Endothelial cell (in vitro differentiated cells): ENCODE data around the gene HDAC9. TPM values are rescaled to one million over a fixed set of nuclear protein-coding genes. Genes with fewer than 3 reads are reported as not detected.

Source experiments
- DNase-seq: peaks from one replicate; pipeline ENCODE4 v3.0.0; 2021; ENCODE audit warnings: low spot score
- H3K27ac Mint-ChIP-seq: one replicate; pipeline ENCODE4 v1.8.0; 2021; ENCODE audit warnings: mixed read lengths, inconsistent platforms; ENCODE audit not compliant: unreplicated experiment
- H3K27me3 Mint-ChIP-seq: one replicate; pipeline ENCODE4 v1.8.0; 2021; ENCODE audit warnings: mild to moderate bottlenecking, moderate library complexity, mixed read lengths, inconsistent platforms; ENCODE audit not compliant: unreplicated experiment
- H3K36me3 Mint-ChIP-seq: one replicate; pipeline ENCODE4 v1.8.0; 2021; ENCODE audit warnings: mild to moderate bottlenecking, low read depth, mixed read lengths, inconsistent platforms; ENCODE audit not compliant: unreplicated experiment
- H3K4me1 Mint-ChIP-seq: one replicate; pipeline ENCODE4 v1.8.0; 2021; ENCODE audit warnings: mild to moderate bottlenecking, mixed read lengths, inconsistent platforms; ENCODE audit not compliant: unreplicated experiment
- H3K4me3 Mint-ChIP-seq: one replicate; pipeline ENCODE4 v1.8.0; 2021; ENCODE audit warnings: mild to moderate bottlenecking, mixed read lengths, inconsistent platforms; ENCODE audit not compliant: unreplicated experiment
- H3K9me3 Mint-ChIP-seq: one replicate; pipeline ENCODE4 v1.8.0; 2021; ENCODE audit warnings: mixed read lengths, inconsistent platforms; ENCODE audit not compliant: unreplicated experiment
- CTCF ChIP-seq: fragments of 200-600 bp; sonication (generic); IDR thresholded peaks from one replicate; pipeline ENCODE4 v1.5.0; 2021; ENCODE audit warnings: antibody characterized with exemption; ENCODE audit not compliant: unreplicated experiment
- total RNA-seq: library from RNA; stranded (reverse); fragmentation: NEBNext Ultra II Directional; extraction: Animal tissue kit (Norgen Biotek cat#: 25700); gene quantifications from one replicate; pipeline ENCODE4 v1.2.1, GENCODE V29; 2021; ENCODE audit not compliant: unreplicated experiment

HDAC9 gene
- total RNA-seq, 1 donor from 2014 or later, result 1.2 TPM

- DNase-seq, result no peak
- no peaks in the 10 kb centered on the region for H3K9me3 Mint-ChIP-seq
- H3K4me1 Mint-ChIP-seq, result no peaks in the 10 kb centered on the region
- no peak for TF ChIP-seq CTCF
- H3K4me3 Mint-ChIP-seq, result no peak overlapping the region
- H3K27ac Mint-ChIP-seq, result no peak overlapping the region
- no peaks in the 10 kb centered on the region for H3K36me3 Mint-ChIP-seq
- no peaks in the 10 kb centered on the region for H3K27me3 Mint-ChIP-seq
Measured at GRCh38 chr7:18458830-18459229, 36.7 kb upstream of the HDAC9 start.

- H3K9me3 Mint-ChIP-seq, result no peaks in the 10 kb centered on the region
- no peak overlapping the region for H3K4me3 Mint-ChIP-seq
- H3K4me1 Mint-ChIP-seq, result no peaks in the 10 kb centered on the region
- no peak overlapping the region for H3K27ac Mint-ChIP-seq
- no peaks in the 10 kb centered on the region for H3K27me3 Mint-ChIP-seq
- H3K36me3 Mint-ChIP-seq, result no peaks in the 10 kb centered on the region
- no peak for TF ChIP-seq CTCF
- no peak for DNase-seq
Measured at GRCh38 chr7:18459484-18460245, 35.9 kb upstream of the HDAC9 start.

GRCh38 chr7:18461785-18462467 is 33.6 kb upstream of the HDAC9 start:
- Mint-ChIP-seq H3K27me3 (no peaks in the 10 kb centered on the region), H3K9me3 (no peaks in the 10 kb centered on the region), H3K4me1 (no peaks in the 10 kb centered on the region), H3K4me3 (no peak overlapping the region), H3K36me3 (no peaks in the 10 kb centered on the region), H3K27ac (no peak overlapping the region)
- no peak for DNase-seq
- TF ChIP-seq CTCF, result no peak

GRCh38 chr7:18464830-18465229 is 30.7 kb upstream of the HDAC9 start:
- Mint-ChIP-seq H3K9me3 (no peaks in the 10 kb centered on the region), H3K4me3 (no peak overlapping the region), H3K36me3 (no peaks in the 10 kb centered on the region), H3K27me3 (no peaks in the 10 kb centered on the region), H3K4me1 (no peaks in the 10 kb centered on the region), H3K27ac (no peak overlapping the region)
- no peak for TF ChIP-seq CTCF
- no peak for DNase-seq

GRCh38 chr7:18467011-18467410 is 28.5 kb upstream of the HDAC9 start:
- Mint-ChIP-seq H3K4me3 (no peak overlapping the region), H3K27ac (no peak overlapping the region), H3K4me1 (no peaks in the 10 kb centered on the region), H3K9me3 (no peaks in the 10 kb centered on the region), H3K27me3 (no peaks in the 10 kb centered on the region), H3K36me3 (no peaks in the 10 kb centered on the region)
- no peak for DNase-seq
- TF ChIP-seq CTCF, result no peak
